IMR-90 (cell line): ENCODE measurements around the gene ITGB4. TPM values are rescaled to one million over a fixed set of nuclear protein-coding genes. Genes with fewer than 3 reads are reported as not detected.

Source experiments
- ATAC-seq: fragments of 200-7000 bp; cut with Tn5 transposase; 2 replicates; pipeline ENCODE4 v1.9.1; 2020; ENCODE audit warnings: low read depth, mild to moderate bottlenecking, moderate library complexity
- BruUV-seq: library from RNA; stranded (reverse); fragments of 400-500 nt; replicated peaks from 2 replicates; lab custom pipeline; 2021; lab: Mats Ljungman, UMichigan
- CTCF ChIA-PET: fragments of 300-600 bp; formaldehyde crosslinking; extraction: SDS; loops from one replicate; lab custom pipeline; 2021; ENCODE audit warnings: antibody characterized with exemption; lab: Yijun Ruan, JAX
- POLR2A ChIA-PET: fragments of 300-600 bp; sonication (Branson Sonifier 250); formaldehyde crosslinking; loops from one replicate; lab custom pipeline; 2022; ENCODE audit warnings: antibody characterized with exemption; ENCODE audit not compliant: unreplicated experiment; lab: Charles Lee
- DNase-seq: peaks from one replicate; pipeline ENCODE4 v3.0.0; 2013
- H2AFZ ChIP-seq: replicated peaks from 2 replicates; pipeline ENCODE3; 2013; ENCODE audit warnings: low read length, mild to moderate bottlenecking; ENCODE audit not compliant: poor library complexity
- H2AK5ac ChIP-seq: 2 replicates; pipeline ENCODE4 v1.6.1; 2013; ENCODE audit warnings: low read depth, low read length, inconsistent platforms
- H2AK9ac ChIP-seq: replicated peaks from 2 replicates; pipeline ENCODE3; 2013; ENCODE audit warnings: mild to moderate bottlenecking, low read depth, low read length, moderate library complexity; ENCODE audit not compliant: poor library complexity
- H2BK120ac ChIP-seq: 2 replicates; pipeline ENCODE4 v1.6.1; 2013; ENCODE audit warnings: low read depth, low read length, inconsistent platforms
- H2BK15ac ChIP-seq: 3 replicates; pipeline ENCODE4 v1.6.1; 2013; ENCODE audit warnings: low read depth, low read length, inconsistent platforms
- H2BK20ac ChIP-seq: 2 replicates; pipeline ENCODE4 v1.6.1; 2013; ENCODE audit warnings: low read depth, mild to moderate bottlenecking, inconsistent platforms, low read length, moderate library complexity
- H2BK5ac ChIP-seq: 2 replicates; pipeline ENCODE4 v1.6.1; 2013; ENCODE audit warnings: mild to moderate bottlenecking, low read depth, low read length, inconsistent platforms; ENCODE audit not compliant: poor library complexity, severe bottlenecking
- H3K14ac ChIP-seq: replicated peaks from 2 replicates; pipeline ENCODE4 v1.6.1; 2013; ENCODE audit warnings: low read depth, low read length, inconsistent platforms
- H3K18ac ChIP-seq: 2 replicates; pipeline ENCODE4 v1.6.1; 2013; ENCODE audit warnings: low read depth, low read length, control low read depth
- H3K23ac ChIP-seq: 2 replicates; pipeline ENCODE4 v1.6.1; 2013; ENCODE audit warnings: low read depth, low read length, inconsistent platforms
- H3K27ac ChIP-seq: 2 replicates; pipeline ENCODE4 v1.5.1; 2013; ENCODE audit warnings: mild to moderate bottlenecking, control low read depth, low read length; ENCODE audit not compliant: insufficient read depth
- H3K27me3 ChIP-seq: 2 replicates; pipeline ENCODE4 v1.6.1; 2013; ENCODE audit warnings: low read length; ENCODE audit not compliant: control insufficient read depth, insufficient read depth
- H3K36me3 ChIP-seq: 2 replicates; pipeline ENCODE4 v1.6.1; 2013; ENCODE audit warnings: low read length, mixed read lengths; ENCODE audit not compliant: control insufficient read depth, insufficient read depth
- H3K4ac ChIP-seq: 2 replicates; pipeline ENCODE4 v1.6.1; 2013; ENCODE audit warnings: low read depth, low read length, inconsistent platforms
- H3K4me1 ChIP-seq: 2 replicates; pipeline ENCODE4 v1.6.1; 2013; ENCODE audit warnings: low read length, mixed read lengths; ENCODE audit not compliant: control insufficient read depth, insufficient read depth
- H3K4me2 ChIP-seq: 2 replicates; pipeline ENCODE4 v1.6.1; 2013; ENCODE audit warnings: low read depth, mild to moderate bottlenecking, control low read depth, low read length, moderate library complexity
- H3K4me3 ChIP-seq: 2 replicates; pipeline ENCODE4 v1.5.1; 2013; ENCODE audit warnings: low read depth, mild to moderate bottlenecking, control low read depth, low read length, moderate library complexity; ENCODE audit not compliant: insufficient read depth
- H3K56ac ChIP-seq: 2 replicates; pipeline ENCODE4 v1.6.1; 2013; ENCODE audit warnings: low read length, inconsistent platforms; ENCODE audit not compliant: insufficient read depth; ENCODE audit errors: extremely low read depth
- H3K79me1 ChIP-seq, 2 experiments: 2 replicates each; pipeline ENCODE4 v1.6.1; 2013; ENCODE audit warnings: low read length in 2 of 2, inconsistent platforms in 1 of 2, low read depth in 1 of 2
- H3K9ac ChIP-seq: 2 replicates; pipeline ENCODE4 v1.6.1; 2013; ENCODE audit warnings: low read depth, low read length, control low read depth
- H3K9me1 ChIP-seq: 2 replicates; pipeline ENCODE4 v1.6.1; 2013; ENCODE audit warnings: low read length, inconsistent platforms; ENCODE audit not compliant: insufficient read depth
- H3K9me3 ChIP-seq: 2 replicates; pipeline ENCODE4 v1.6.1; 2013; ENCODE audit warnings: low read length; ENCODE audit not compliant: control insufficient read depth, insufficient read depth
- H4K20me1 ChIP-seq: 2 replicates; pipeline ENCODE4 v1.6.1; 2013; ENCODE audit warnings: low read length, inconsistent platforms; ENCODE audit not compliant: insufficient read depth
- H4K5ac ChIP-seq: 2 replicates; pipeline ENCODE4 v1.6.1; 2013; ENCODE audit warnings: mild to moderate bottlenecking, low read depth, low read length, control low read depth
- H4K8ac ChIP-seq, 2 experiments: 2 replicates each; pipeline ENCODE4 v1.6.1; 2013; ENCODE audit warnings: low read depth in 2 of 2, low read length in 2 of 2, control low read depth in 1 of 2, inconsistent platforms in 1 of 2
- H4K91ac ChIP-seq: 2 replicates; pipeline ENCODE4 v1.6.1; 2013; ENCODE audit warnings: low read depth, low read length, inconsistent platforms; ENCODE audit not compliant: insufficient read depth
- FOS ChIP-seq: fragments of 150-350 bp; IDR thresholded peaks from 2 replicates; pipeline ENCODE4 v1.6.1; 2016; ENCODE audit warnings: low read depth, low read length
- RFX5 ChIP-seq: IDR thresholded peaks from 2 replicates; pipeline ENCODE4 v1.8.0; 2012; ENCODE audit warnings: low read depth, mild to moderate bottlenecking, low read length, moderate library complexity
- WGBS, 2 experiments: methylation state at CpG; one replicate each; pipeline versions ENCODE4 v1.1.5 to v1.1.7; 2013; ENCODE audit warnings: missing lambda C conversion rate in 2 of 2; ENCODE audit not compliant: insufficient read length in 1 of 2; ENCODE audit errors: extremely low coverage in 2 of 2; 5-methylcytosine and 5-hydroxymethylcytosine counted together
- dilution Hi-C: fragments of 300-500 bp; cut with HindIII; formaldehyde crosslinking; loops from one replicate; pipeline ENCODE4 v1.14.3; 2018; ENCODE audit warnings: low sequenced_read_pairs; ENCODE audit not compliant: unreplicated experiment
- in situ Hi-C: fragments of 300-500 bp; cut with MboI; formaldehyde crosslinking; loops from 3 replicates; pipeline ENCODE4 v1.14.3; 2019; ENCODE audit warnings: low sequenced_read_pairs, inconsistent platforms, mixed read lengths
- intact Hi-C: fragments of 100-400 bp; cut with micrococcal nuclease; formaldehyde crosslinking; loops from 2 replicates; pipeline ENCODE4 v1.10.0; 2022
- polyA plus RNA-seq, 3 experiments: library from polyadenylated mRNA; depleted of rRNA; stranded (reverse); fragments of >200 nt; gene quantifications; 2 replicates each; pipeline ENCODE4 v1.2.3, GENCODE V29; 2012; ENCODE audit warnings: low replicate concordance in 1 of 3
- total RNA-seq: library from RNA; depleted of rRNA; stranded (reverse); fragments of >200 nt; gene quantifications from 2 replicates; pipeline ENCODE4 v1.2.3, GENCODE V29; 2012

ITGB4 gene
- total and polyA plus RNA-seq, 2 of the 4 experiments (the other 2 are of a cell fraction) = under 0.01 to 0.27 TPM

DNA sequence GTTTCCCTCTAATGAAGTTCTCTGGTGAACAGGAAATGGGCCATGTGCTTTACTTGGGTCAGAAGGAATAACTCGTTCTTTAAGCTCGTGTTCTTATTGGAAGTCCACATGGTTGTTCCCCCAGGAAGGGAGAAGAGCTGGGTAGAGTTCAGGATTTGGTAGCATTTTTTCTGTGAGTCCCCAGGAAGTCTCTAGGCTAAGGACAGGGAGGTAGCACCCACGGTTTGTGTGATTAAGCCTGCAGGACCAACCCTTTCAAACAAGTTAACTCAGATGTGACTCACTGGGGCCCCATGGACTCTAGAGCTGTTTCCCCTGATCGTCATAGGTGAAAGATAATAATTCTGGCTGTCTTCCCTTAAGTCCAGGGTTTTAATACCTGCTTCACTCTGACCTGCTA, 37.7 kb upstream of the ITGB4 start:
- in situ Hi-C loops (no loop called here), intact Hi-C loops (no loop called here), dilution Hi-C loops (no loop called here)
- peak overlapping the region; percentile 27; the same call in 1 of the 2 replicates for H3K14ac ChIP-seq
- H3K4me2 ChIP-seq = peak overlapping the region; percentile 42; the same call in 1 of the 2 replicates
- no peak overlapping the region for H3K4me3 ChIP-seq
- H2BK20ac ChIP-seq = no peak overlapping the region
- no peak overlapping the region for H4K5ac ChIP-seq
- DNase-seq (peak; percentile 80), ATAC-seq (peak; percentile 81)
- no peak overlapping the region for H2AFZ ChIP-seq
- no peak overlapping the region for H2AK9ac ChIP-seq
- peaks cover 25% of the 10 kb centered on the region for H3K36me3 ChIP-seq
- TF ChIP-seq FOS (peak; percentile 60), RFX5 (no peak)
- no peak overlapping the region for H3K18ac ChIP-seq
- H3K9me3 ChIP-seq = no peaks in the 10 kb centered on the region
- H4K8ac ChIP-seq = peak overlapping the region in 1 of 2 experiments; percentile 44; a peak in 1 of 4 replicates
- H3K9ac ChIP-seq = no peak overlapping the region
- ChIA-PET POLR2A (interaction anchor here (0.6 kb wide), 1 partner anchor 461 kb away, joined by 5 read pairs; no protein-coding TSS in a partner anchor), CTCF (interaction anchor here (0.6 to 5.7 kb wide), 5 partner anchors 8 to 283 kb away, joined by 3 to 18 read pairs (median 3); partner anchors contain the start of gene SMIM5)
- no peaks in the 10 kb centered on the region for H3K27me3 ChIP-seq
- H2BK15ac ChIP-seq = no peak overlapping the region
- H3K56ac ChIP-seq = no peak overlapping the region
- H3K4ac ChIP-seq = no peak overlapping the region
- 0 out of 2 replicates have a peak overlapping the region, but pooled peaks have one; percentile 25 for H2AK5ac ChIP-seq
- H3K79me1 ChIP-seq = peaks cover 59 to 80% of the 10 kb centered on the region in 2 experiments
- H2BK120ac ChIP-seq = no peak overlapping the region
- H4K20me1 ChIP-seq = peaks cover 51% of the 10 kb centered on the region
- no peak overlapping the region for H3K27ac ChIP-seq
- peak overlapping the region; percentile 2 for H2BK5ac ChIP-seq
- peaks cover 9% of the 10 kb centered on the region for H3K4me1 ChIP-seq
- no TSS peak for BruUV-seq
- no peak overlapping the region for H3K23ac ChIP-seq
- H4K91ac ChIP-seq = no peak overlapping the region
- no CpG with 5 or more reads among the region's 4 CpGs for WGBS, 2 experiments
- H3K9me1 ChIP-seq = peaks cover 21% of the 10 kb centered on the region
